Nephron (organoid): Measurements from ENCODE around the gene CELF1.
A peak's percentile ranks its signal among the peaks of the same experiment; 100 is the strongest.
"Not testable (repeated sequence)": the region's sequence is repeated elsewhere in the genome, so short reads cannot be mapped to it uniquely, and the experiment has no call there.

Experiments used
- H3K27ac Mint-ChIP-seq, 3 experiments: 2 replicates each; pipeline ENCODE4 v1.8.0; 2020; ENCODE audit warnings: mixed read lengths in 3 of 3, mild to moderate bottlenecking in 2 of 3, moderate library complexity in 1 of 3
- H3K27me3 Mint-ChIP-seq: 2 replicates; pipeline ENCODE4 v1.8.0; 2021; ENCODE audit warnings: low read depth, mild to moderate bottlenecking, moderate library complexity, mixed read lengths
- H3K36me3 Mint-ChIP-seq: 2 replicates; pipeline ENCODE4 v1.8.0; 2020; ENCODE audit warnings: low read depth, mixed read lengths
- H3K4me1 Mint-ChIP-seq: 2 replicates; pipeline ENCODE4 v1.8.0; 2020; ENCODE audit warnings: mixed read lengths
- H3K4me3 Mint-ChIP-seq, 3 experiments: 2 replicates each; pipeline ENCODE4 v1.8.0; 2020; ENCODE audit warnings: mild to moderate bottlenecking in 3 of 3, mixed read lengths in 3 of 3, moderate library complexity in 2 of 3
- H3K9me3 Mint-ChIP-seq: 2 replicates; pipeline ENCODE4 v1.8.0; 2020; ENCODE audit warnings: mixed read lengths
- CTCF ChIP-seq, 3 experiments: fragments of 200-600 bp; sonication (generic); IDR thresholded peaks; one replicate each; pipeline ENCODE4 v1.5.0; 2021; ENCODE audit warnings: antibody characterized with exemption in 3 of 3; ENCODE audit not compliant: unreplicated experiment in 3 of 3

The CELF1 gene

GRCh38 chr11:47533690-47534151, 19.2 kb downstream of the CELF1 start:
- Mint-ChIP-seq H3K27me3 (no peaks in the 10 kb centered on the region), H3K9me3 (no peaks in the 10 kb centered on the region), H3K4me3 (no peak overlapping the region), H3K27ac (no peak overlapping the region), H3K4me1 (peaks cover 36% of the 10 kb centered on the region), H3K36me3 (peaks cover 10% of the 10 kb centered on the region)
- no peak for TF ChIP-seq CTCF (IDR thresholded peaks at IDR 0.05; ENCODE audit: unreplicated experiment in 3 of 3)

GRCh38 chr11:47532597-47533213, 20.2 kb downstream of the CELF1 start:
- peak overlapping the region; percentile 55 to 78 (median 60) for H3K27ac Mint-ChIP-seq
- H3K27me3 Mint-ChIP-seq: no peaks in the 10 kb centered on the region

GRCh38 chr11:47531666-47532065, 21.3 kb downstream of the CELF1 start:
- H3K27ac Mint-ChIP-seq: peak overlapping the region in 1 of 3 experiments; percentile 17
- H3K27me3 Mint-ChIP-seq: no peaks in the 10 kb centered on the region
- peaks cover 8% of the 10 kb centered on the region for H3K36me3 Mint-ChIP-seq
- peaks cover 29% of the 10 kb centered on the region for H3K4me1 Mint-ChIP-seq
- no peak overlapping the region for H3K4me3 Mint-ChIP-seq
- no peaks in the 10 kb centered on the region for H3K9me3 Mint-ChIP-seq
- no peak for TF ChIP-seq CTCF (IDR thresholded peaks at IDR 0.05; ENCODE audit: unreplicated experiment in 3 of 3)

More at GRCh38 chr11:47532597-47533213, 20.2 kb downstream of the CELF1 start:
- H3K4me3 Mint-ChIP-seq: no peak overlapping the region
- H3K9me3 Mint-ChIP-seq: no peaks in the 10 kb centered on the region
- H3K4me1 Mint-ChIP-seq: peaks cover 33% of the 10 kb centered on the region
- no peak for TF ChIP-seq CTCF (IDR thresholded peaks at IDR 0.05; ENCODE audit: unreplicated experiment in 3 of 3)
- peaks cover 8% of the 10 kb centered on the region for H3K36me3 Mint-ChIP-seq

- H3K4me3 Mint-ChIP-seq, H3K27me3 Mint-ChIP-seq, H3K36me3 Mint-ChIP-seq, H3K9me3 Mint-ChIP-seq: not testable (repeated sequence)
- peaks cover 30% of the 10 kb centered on the region for H3K4me1 Mint-ChIP-seq
- peak overlapping the region; percentile 40 to 46 (median 44) for H3K27ac Mint-ChIP-seq
Measured at GRCh38 chr11:47530721-47531120, 22.2 kb downstream of the CELF1 start.

- no peak for TF ChIP-seq CTCF (IDR thresholded peaks at IDR 0.05; ENCODE audit: unreplicated experiment in 3 of 3)
- Mint-ChIP-seq H3K9me3 (no peaks in the 10 kb centered on the region), H3K4me1 (peaks cover 34% of the 10 kb centered on the region), H3K36me3 (peaks cover 10% of the 10 kb centered on the region), H3K4me3 (no peak overlapping the region), H3K27me3 (no peaks in the 10 kb centered on the region), H3K27ac (peak overlapping the region in 2 of 3 experiments; percentile 44 to 46)
Measured at GRCh38 chr11:47529951-47530350, 23.0 kb downstream of the CELF1 start.

GRCh38 chr11:47527186-47527585, 25.7 kb downstream of the CELF1 start:
- Mint-ChIP-seq H3K4me3 (no peak overlapping the region), H3K27me3 (no peaks in the 10 kb centered on the region), H3K4me1 (peaks cover 44% of the 10 kb centered on the region), H3K36me3 (peaks cover 9% of the 10 kb centered on the region), H3K27ac (no peak overlapping the region), H3K9me3 (no peaks in the 10 kb centered on the region)
- TF ChIP-seq CTCF (IDR thresholded peaks at IDR 0.05; ENCODE audit: unreplicated experiment in 3 of 3): no peak

- H3K36me3 Mint-ChIP-seq: not testable (repeated sequence)
Measured at GRCh38 chr11:47526032-47526431, 26.9 kb downstream of the CELF1 start.

More at GRCh38 chr11:47526032-47526431, 26.9 kb downstream of the CELF1 start:
- not testable (repeated sequence) for H3K9me3 Mint-ChIP-seq, H3K27me3 Mint-ChIP-seq, H3K4me3 Mint-ChIP-seq
- peak overlapping the region in 2 of 3 experiments; percentile 68 to 92 for H3K27ac Mint-ChIP-seq
- H3K4me1 Mint-ChIP-seq: peaks cover 38% of the 10 kb centered on the region
